ENCODE measurements around the gene ISG15. TPM values are rescaled to one million over a fixed set of nuclear protein-coding genes. Genes with fewer than 3 reads are reported as not detected.

Gene ISG15
- polyA plus RNA-seq, 1 of the 3 experiments (the other 2 are of a cell fraction), result 28.6 TPM

- Histone ChIP-seq H3F3A (replicated peaks; ENCODE audit: insufficient read depth) (no peaks in the 10 kb centered on the region), H3K79me2 (ENCODE audit: insufficient read depth) (no peaks in the 10 kb centered on the region), H3K9me3 (no peaks in the 10 kb centered on the region), H4K20me1 (ENCODE audit: insufficient read depth) (peaks cover 29% of the 10 kb centered on the region), H3K4me1 (ENCODE audit: control insufficient read depth in 1 of 2, insufficient read depth in 2 of 2, low read depth in 1 of 2, low read length in 1 of 2) (peaks cover 0 to 18% of the 10 kb centered on the region in 2 experiments; a peak in 1 of 4 replicates), H2AFZ (ENCODE audit: low read depth) (no peak overlapping the region), H3K36me3 (replicated peaks in 1 of 2; ENCODE audit: control insufficient read depth in 1 of 2, insufficient read depth in 2 of 2, low read length in 1 of 2) (no peaks in the 10 kb centered on the region), H3K9ac (no peak overlapping the region), H3K9me2 (no peaks in the 10 kb centered on the region), H3K27ac (ENCODE audit: low read depth in 2 of 2, low read length in 1 of 2) (no peak overlapping the region), H3K4me3 (ENCODE audit: low read depth in 2 of 2, low read length in 1 of 2) (no peak overlapping the region), H3K4me2 (no peak overlapping the region), H3K27me3 (ENCODE audit: insufficient read depth) (no peaks in the 10 kb centered on the region)
- WGBS (ENCODE audit: low lambda C conversion rate), result 94% methylated on average over 2 of the region's 6 CpGs
- no peak for DNase-seq
- ChIA-PET POLR2A (no interaction called here), CTCF (interaction anchor here (0.8 to 4.5 kb wide), 10 partner anchors 11 to 212 kb away, joined by 3 to 43 read pairs (median 5); partner anchors contain the start of gene AGRN)
- TF ChIP-seq RCOR1 (IDR thresholded peaks at IDR 0.05; ENCODE audit: low read length), result no peak
- TF ChIP-seq ZBTB33 (IDR thresholded peaks at IDR 0.05; ENCODE audit: borderline replicate concordance, low read depth), result no peak
- TF ChIP-seq ELF1 (IDR thresholded peaks at IDR 0.05), result no peak
- no peak for TF ChIP-seq MEF2A (IDR thresholded peaks at IDR 0.05; ENCODE audit: borderline replicate concordance, low read depth)
- no peak for TF ChIP-seq CTCF (IDR thresholded peaks at IDR 0.05)
- TF ChIP-seq EZH2phosphoT487 (IDR thresholded peaks at IDR 0.05; ENCODE audit: borderline replicate concordance, low read depth), result no peak
- TF ChIP-seq TEAD4 (IDR thresholded peaks at IDR 0.05; ENCODE audit: borderline replicate concordance, insufficient read depth), result no peak
- TF ChIP-seq FOXM1 (IDR thresholded peaks at IDR 0.05; ENCODE audit: low read depth), result no peak
- TF ChIP-seq MAX (IDR thresholded peaks at IDR 0.05; ENCODE audit: low read depth), result no peak
- no peak for TF ChIP-seq JUND (IDR thresholded peaks at IDR 0.05)
- no peak for TF ChIP-seq GABPA (IDR thresholded peaks at IDR 0.05; ENCODE audit: low read depth)
- no peak for TF ChIP-seq NRF1 (IDR thresholded peaks at IDR 0.05; ENCODE audit: low read depth, low read length)
- TF ChIP-seq RFX5 (IDR thresholded peaks at IDR 0.05; ENCODE audit: low read length), result no peak
- TF ChIP-seq POLR2AphosphoS5 (IDR thresholded peaks at IDR 0.05; ENCODE audit: low read depth, low read length), result no peak
- no peak for TF ChIP-seq USF2 (IDR thresholded peaks at IDR 0.05; ENCODE audit: borderline replicate concordance, low read depth, low read length)
- TF ChIP-seq CHD2 (IDR thresholded peaks at IDR 0.05; ENCODE audit: low read length, partially characterized antibody), result no peak
- no peak for TF ChIP-seq REST (IDR thresholded peaks at IDR 0.05; ENCODE audit: low read depth, low read length)
Observed at GRCh38 chr1:1038694-1039093, 25.4 kb downstream of the ISG15 start.
